Fibroblast of lung (primary cell): Measurements from ENCODE around the gene FGR. TPM values are rescaled to one million over a fixed set of nuclear protein-coding genes. Genes with fewer than 3 reads are reported as not detected.
"Not testable (repeated sequence)": the region's sequence is repeated elsewhere in the genome, so short reads cannot be mapped to it uniquely, and the experiment has no call there.

ENCODE experiments used
- DNase-seq, 2 donors: peaks; one replicate each; pipeline versions ENCODE4 v3.0.0 to v3.0.0-alpha.2; 2010; ENCODE audit warnings: low read depth in 2 of 2
- H2AFZ ChIP-seq: 2 replicates; pipeline ENCODE4 v1.5.1; 2012; ENCODE audit warnings: low read length, control low read depth, inconsistent platforms
- H3K27ac ChIP-seq: 2 replicates; pipeline ENCODE4 v1.5.1; 2011; ENCODE audit warnings: low read length, control low read depth; ENCODE audit not compliant: insufficient read depth
- H3K27me3 ChIP-seq: 2 replicates; pipeline ENCODE4 v1.5.1; 2011; ENCODE audit warnings: mild to moderate bottlenecking, low read length; ENCODE audit not compliant: control insufficient read depth, insufficient read depth
- H3K36me3 ChIP-seq: 2 replicates; pipeline ENCODE4 v1.5.1; 2011; ENCODE audit warnings: low read length; ENCODE audit not compliant: control insufficient read depth, insufficient read depth
- H3K4me1 ChIP-seq: 2 replicates; pipeline ENCODE4 v1.5.1; 2011; ENCODE audit warnings: low read length; ENCODE audit not compliant: control insufficient read depth, insufficient read depth; ENCODE audit errors: extremely low read depth
- H3K4me2 ChIP-seq: 2 replicates; pipeline ENCODE4 v1.5.1; 2011; ENCODE audit warnings: low read length, control low read depth; ENCODE audit not compliant: insufficient read depth; ENCODE audit errors: extremely low read depth
- H3K4me3 ChIP-seq, 4 experiments: fragments of 200-600 bp in 1 of 4; sonication (generic) in 1 of 4; replicated peaks in 1 of 4; 2 replicates each; pipeline ENCODE4 v1.5.1; 2011 to 2016; ENCODE audit warnings: low read length in 4 of 4, low read depth in 3 of 4, mild to moderate bottlenecking in 3 of 4, control low read depth in 2 of 4, inconsistent platforms in 1 of 4, mixed read lengths in 1 of 4; ENCODE audit not compliant: insufficient read depth in 1 of 4; ENCODE audit errors: control extremely low read depth in 1 of 4
- H3K79me2 ChIP-seq: 2 replicates; pipeline ENCODE4 v1.5.1; 2012; ENCODE audit warnings: mild to moderate bottlenecking, low read length, inconsistent platforms; ENCODE audit not compliant: control insufficient read depth, insufficient read depth
- H3K9ac ChIP-seq: 2 replicates; pipeline ENCODE4 v1.5.1; 2011; ENCODE audit warnings: mild to moderate bottlenecking, low read length, control low read depth; ENCODE audit not compliant: insufficient read depth
- H3K9me3 ChIP-seq: 2 replicates; pipeline ENCODE4 v1.5.1; 2012; ENCODE audit warnings: low read depth, low read length; ENCODE audit not compliant: control insufficient read depth, insufficient read depth
- H4K20me1 ChIP-seq: 2 replicates; pipeline ENCODE4 v1.5.1; 2011; ENCODE audit warnings: low read length; ENCODE audit not compliant: control insufficient read depth, insufficient read depth; ENCODE audit errors: extremely low read depth
- CTCF ChIP-seq, 2 donors: IDR thresholded peaks in 1 of 2; conservative IDR thresholded peaks in 1 of 2; 1 replicate in 1 of 2; 2 replicates in 1 of 2; pipeline ENCODE4 v1.5.1; 2011 to 2012; ENCODE audit warnings: low read length in 2 of 2, control low read depth in 1 of 2, inconsistent platforms in 1 of 2, low read depth in 1 of 2, mild to moderate bottlenecking in 1 of 2
- EZH2 ChIP-seq: IDR thresholded peaks from 2 replicates; pipeline ENCODE4 v1.5.1; 2012; ENCODE audit warnings: low read length, control low read depth, mild to moderate bottlenecking; ENCODE audit errors: missing control alignments
- polyA plus RNA-seq, 2 donors: library from polyadenylated mRNA; depleted of rRNA in 1 of 2; stranded (reverse) in 1 of 2; unstranded in 1 of 2; fragments of >200 nt; gene quantifications; 2 replicates each; pipeline ENCODE4 v1.2.1, GENCODE V29; 2011 to 2012; ENCODE audit warnings: missing spikeins in 1 of 2
- total RNA-seq: library from RNA; depleted of rRNA; stranded (reverse); fragments of >200 nt; gene quantifications from 2 replicates; pipeline ENCODE4 v1.2.1, GENCODE V29; 2014

FGR gene
- total and polyA plus RNA-seq, 2 donors (not counting 1 experiment from before 2014, with no cell fraction given): not detected

- H3K27ac ChIP-seq: no peak overlapping the region
- TF ChIP-seq CTCF (conservative IDR thresholded peaks at IDR 0.05 in 1 of 2, IDR thresholded peaks at IDR 0.05 in 1 of 2; ENCODE audit: low read depth in 1 of 2, low read length in 2 of 2) (no peak), EZH2 (no peak)
- H3K4me2 ChIP-seq: no peak overlapping the region
- H3K4me3 ChIP-seq: no peak overlapping the region
- no peaks in the 10 kb centered on the region for H3K36me3 ChIP-seq
- peaks cover 32% of the 10 kb centered on the region for H3K27me3 ChIP-seq
- H3K9ac ChIP-seq: no peak overlapping the region
- DNase-seq: no peak
- H4K20me1 ChIP-seq: no peaks in the 10 kb centered on the region
- no peaks in the 10 kb centered on the region for H3K4me1 ChIP-seq
- H2AFZ ChIP-seq: no peak overlapping the region
- H3K79me2 ChIP-seq: no peaks in the 10 kb centered on the region
- no peaks in the 10 kb centered on the region for H3K9me3 ChIP-seq
Measured at GRCh38 chr1:27632387-27633297, 2.3 kb downstream of the FGR start.

- H3K79me2 ChIP-seq: no peaks in the 10 kb centered on the region
- TF ChIP-seq CTCF (conservative IDR thresholded peaks at IDR 0.05 in 1 of 2, IDR thresholded peaks at IDR 0.05 in 1 of 2; ENCODE audit: low read depth in 1 of 2, low read length in 2 of 2) (no peak), EZH2 (peak; percentile 34)
- peaks cover 32% of the 10 kb centered on the region for H3K27me3 ChIP-seq
- no peak overlapping the region for H3K4me2 ChIP-seq
- no peak for DNase-seq
- no peaks in the 10 kb centered on the region for H3K36me3 ChIP-seq
- no peak overlapping the region for H3K9ac ChIP-seq
- no peak overlapping the region for H2AFZ ChIP-seq
- H3K9me3 ChIP-seq: no peaks in the 10 kb centered on the region
- no peaks in the 10 kb centered on the region for H4K20me1 ChIP-seq
- no peaks in the 10 kb centered on the region for H3K4me1 ChIP-seq
- H3K4me3 ChIP-seq: no peak overlapping the region
- no peak overlapping the region for H3K27ac ChIP-seq
Measured at GRCh38 chr1:27630859-27631491, 4.0 kb downstream of the FGR start.

- Histone ChIP-seq H3K9ac (no peak overlapping the region), H2AFZ (no peak overlapping the region), H4K20me1 (no peaks in the 10 kb centered on the region), H3K9me3 (no peaks in the 10 kb centered on the region), H3K36me3 (no peaks in the 10 kb centered on the region), H3K4me3 (no peak overlapping the region), H3K27me3 (peaks cover 21% of the 10 kb centered on the region), H3K79me2 (no peaks in the 10 kb centered on the region), H3K4me1 (no peaks in the 10 kb centered on the region), H3K4me2 (no peak overlapping the region), H3K27ac (no peak overlapping the region)
- DNase-seq: no peak
- TF ChIP-seq EZH2 (no peak), CTCF (conservative IDR thresholded peaks at IDR 0.05 in 1 of 2, IDR thresholded peaks at IDR 0.05 in 1 of 2; ENCODE audit: low read depth in 1 of 2, low read length in 2 of 2) (no peak)
Measured at GRCh38 chr1:27628712-27629111, 6.3 kb downstream of the FGR start.

- not testable (repeated sequence) for H2AFZ ChIP-seq
Measured at GRCh38 chr1:27627733-27628132, 7.3 kb downstream of the FGR start.

More at GRCh38 chr1:27627733-27628132, 7.3 kb downstream of the FGR start:
- H3K9me3 ChIP-seq, H3K36me3 ChIP-seq, H3K9ac ChIP-seq, H3K4me3 ChIP-seq, H4K20me1 ChIP-seq, H3K4me1 ChIP-seq, H3K4me2 ChIP-seq, H3K27ac ChIP-seq, DNase-seq, H3K79me2 ChIP-seq: not testable (repeated sequence)
- peaks cover 11% of the 10 kb centered on the region for H3K27me3 ChIP-seq
